ENCODE measurements around the gene PACRG. TPM values are rescaled to one million over a fixed set of nuclear protein-coding genes. Genes with fewer than 3 reads are reported as not detected.

The PACRG gene
- total RNA-seq, 4 donors from 2014 or later: 0.95 to 1.3 TPM; not detected in 2

DNA sequence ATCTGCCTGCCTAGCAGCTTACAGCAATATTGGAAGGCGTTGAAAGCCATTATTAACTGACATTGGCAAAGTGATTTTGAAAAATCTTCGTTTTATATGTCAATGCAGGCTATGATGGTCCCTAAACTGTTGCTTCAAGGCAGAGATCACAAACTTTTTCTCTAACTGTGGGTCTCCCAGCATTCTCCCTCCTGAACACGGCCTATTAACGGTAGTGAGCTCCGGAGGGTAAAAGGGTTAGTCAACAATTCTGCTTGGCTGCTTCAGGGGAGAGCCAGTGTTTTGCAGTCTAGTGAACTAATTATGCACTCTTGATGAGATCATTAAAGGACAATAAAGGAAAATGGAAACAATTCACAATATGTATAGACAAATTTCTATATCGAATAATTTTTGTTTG is 424.9 kb downstream of the PACRG start:
- TF ChIP-seq, protein P1, sequence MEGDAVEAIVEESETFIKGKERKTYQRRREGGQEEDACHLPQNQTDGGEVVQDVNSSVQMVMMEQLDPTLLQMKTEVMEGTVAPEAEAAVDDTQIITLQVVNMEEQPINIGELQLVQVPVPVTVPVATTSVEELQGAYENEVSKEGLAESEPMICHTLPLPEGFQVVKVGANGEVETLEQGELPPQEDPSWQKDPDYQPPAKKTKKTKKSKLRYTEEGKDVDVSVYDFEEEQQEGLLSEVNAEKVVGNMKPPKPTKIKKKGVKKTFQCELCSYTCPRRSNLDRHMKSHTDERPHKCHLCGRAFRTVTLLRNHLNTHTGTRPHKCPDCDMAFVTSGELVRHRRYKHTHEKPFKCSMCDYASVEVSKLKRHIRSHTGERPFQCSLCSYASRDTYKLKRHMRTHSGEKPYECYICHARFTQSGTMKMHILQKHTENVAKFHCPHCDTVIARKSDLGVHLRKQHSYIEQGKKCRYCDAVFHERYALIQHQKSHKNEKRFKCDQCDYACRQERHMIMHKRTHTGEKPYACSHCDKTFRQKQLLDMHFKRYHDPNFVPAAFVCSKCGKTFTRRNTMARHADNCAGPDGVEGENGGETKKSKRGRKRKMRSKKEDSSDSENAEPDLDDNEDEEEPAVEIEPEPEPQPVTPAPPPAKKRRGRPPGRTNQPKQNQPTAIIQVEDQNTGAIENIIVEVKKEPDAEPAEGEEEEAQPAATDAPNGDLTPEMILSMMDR (IDR thresholded peaks at IDR 0.05): no peak
- no peak for TF ChIP-seq POLR2A (IDR thresholded peaks at IDR 0.05)
- WGBS, 2 donors: 74 to 86% methylated on average over 6 of the region's 6 CpGs
- no peaks in the 10 kb centered on the region for H3K9me3 ChIP-seq
- H3K4me3 ChIP-seq: no peak overlapping the region
- H3K27ac ChIP-seq: no peak overlapping the region
- DNase-seq: no peak
- H3K4me1 ChIP-seq: no peaks in the 10 kb centered on the region
- intact Hi-C loops (cut with DNase I): no loop called here
- no peaks in the 10 kb centered on the region for H3K27me3 ChIP-seq
- H3K36me3 ChIP-seq: no peaks in the 10 kb centered on the region

DNA sequence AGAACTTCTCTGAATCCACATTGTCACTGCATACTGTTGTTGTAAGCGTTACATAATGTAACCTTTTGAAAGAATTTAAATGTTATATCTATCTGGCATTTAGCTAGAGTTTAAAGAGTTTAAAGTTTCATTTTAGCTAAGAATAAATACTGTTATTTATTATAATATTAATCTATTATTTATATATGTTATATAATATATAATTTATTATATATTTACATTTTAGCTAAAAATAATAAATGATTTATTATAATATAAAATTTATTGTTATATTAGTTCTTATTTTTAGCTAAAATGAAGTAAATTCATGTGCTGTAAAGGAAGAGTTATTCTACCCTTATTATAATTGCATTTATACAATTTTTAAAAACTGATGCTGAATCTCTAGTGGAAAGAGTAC is 431.3 kb downstream of the PACRG start:
- 81 to 89% methylated on average over 1 of the region's 1 CpG for WGBS, 2 donors

DNA sequence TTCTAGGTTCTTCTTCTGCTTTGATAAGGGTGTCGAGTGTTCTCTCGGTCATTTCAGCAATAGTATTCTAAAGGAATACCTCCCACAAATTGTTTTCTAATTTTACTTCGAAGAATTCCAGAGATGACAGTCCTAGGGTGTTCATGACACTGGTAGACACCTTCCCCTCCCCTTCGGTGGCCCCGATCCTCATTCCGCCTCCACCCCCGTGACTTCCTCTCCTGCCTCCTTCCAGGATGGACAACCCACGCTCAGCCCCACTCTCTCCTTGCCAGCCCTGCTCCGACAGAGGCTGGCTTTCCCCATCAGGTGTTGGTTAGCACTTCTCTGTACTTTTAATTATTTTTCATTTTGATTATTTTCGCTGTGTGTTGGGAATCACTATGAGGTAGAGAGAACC is 431.9 kb downstream of the PACRG start:
- Histone ChIP-seq H3K36me3 (no peaks in the 10 kb centered on the region), H3K4me3 (no peak overlapping the region), H3K9me3 (no peaks in the 10 kb centered on the region), H3K4me1 (no peaks in the 10 kb centered on the region), H3K27ac (no peak overlapping the region), H3K27me3 (no peaks in the 10 kb centered on the region)
- 78 to 82% methylated on average over 10 of the region's 10 CpGs for WGBS, 2 donors
- no peak for TF ChIP-seq POLR2A (IDR thresholded peaks at IDR 0.05)
- TF ChIP-seq, protein P1 (IDR thresholded peaks at IDR 0.05): no peak
- no peak for DNase-seq
- intact Hi-C loops (cut with DNase I): no loop called here

More for the DNA sequence above, 431.3 kb downstream of the PACRG start:
- no peaks in the 10 kb centered on the region for H3K27me3 ChIP-seq
- TF ChIP-seq POLR2A (IDR thresholded peaks at IDR 0.05): no peak
- TF ChIP-seq, protein P1 (IDR thresholded peaks at IDR 0.05): no peak
- no peaks in the 10 kb centered on the region for H3K36me3 ChIP-seq
- intact Hi-C loops (cut with DNase I): no loop called here
- no peak for DNase-seq
- H3K9me3 ChIP-seq: no peaks in the 10 kb centered on the region
- H3K27ac ChIP-seq: no peak overlapping the region
- no peak overlapping the region for H3K4me3 ChIP-seq
- H3K4me1 ChIP-seq: no peaks in the 10 kb centered on the region

DNA sequence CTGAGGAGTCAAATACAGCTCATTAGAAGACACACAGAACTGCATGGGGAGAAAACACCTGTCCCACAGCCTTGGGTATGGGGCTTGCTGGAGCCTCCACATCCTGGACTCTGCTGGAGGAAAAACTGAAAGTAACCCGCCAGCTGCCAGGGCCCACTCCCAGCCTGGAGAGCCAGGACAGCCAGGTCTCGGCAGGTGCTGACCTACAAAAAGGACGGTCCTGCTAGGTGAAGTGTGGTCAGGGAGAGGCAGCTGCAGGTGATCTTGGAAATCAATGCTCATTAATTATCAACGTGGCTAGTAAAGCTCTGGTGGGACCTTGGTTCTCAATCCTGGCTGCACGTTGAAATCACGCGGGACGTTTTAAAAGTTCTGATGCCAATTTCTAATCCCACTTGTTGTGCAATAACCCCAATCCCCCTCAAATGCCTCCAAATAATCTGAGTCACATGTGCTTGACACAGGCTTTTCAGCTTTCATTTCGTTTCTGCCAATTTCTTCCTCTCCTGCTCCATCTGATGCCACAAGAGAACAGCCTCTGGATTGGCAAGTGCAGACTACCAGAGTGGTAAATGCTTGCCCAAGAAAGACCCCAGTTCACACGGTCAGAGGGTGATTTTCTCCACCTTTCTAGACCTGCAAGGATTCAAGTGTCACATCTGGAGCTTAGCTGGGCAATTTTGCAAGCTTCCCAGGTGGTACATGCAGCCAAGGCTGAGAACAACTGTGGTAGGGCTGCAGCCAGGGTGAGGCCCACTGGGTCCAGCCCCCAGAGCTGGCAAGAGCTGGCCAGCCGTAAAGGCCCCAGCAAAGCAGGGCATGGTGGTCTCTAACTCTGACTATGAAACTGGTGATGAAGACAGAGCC is 434.5 kb downstream of the PACRG start:
- Histone ChIP-seq H3K4me3 (no peak overlapping the region), H3K27me3 (no peaks in the 10 kb centered on the region), H3K9me3 (no peaks in the 10 kb centered on the region), H3K27ac (no peak overlapping the region), H3K36me3 (no peaks in the 10 kb centered on the region), H3K4me1 (no peaks in the 10 kb centered on the region)
- TF ChIP-seq, protein P1 (IDR thresholded peaks at IDR 0.05): no peak
- TF ChIP-seq POLR2A (IDR thresholded peaks at IDR 0.05): no peak
- intact Hi-C loops (cut with DNase I): no loop called here
- 73 to 81% methylated on average over 10 to 11 of the region's 11 CpGs for WGBS, 2 donors
- DNase-seq: no peak

DNA sequence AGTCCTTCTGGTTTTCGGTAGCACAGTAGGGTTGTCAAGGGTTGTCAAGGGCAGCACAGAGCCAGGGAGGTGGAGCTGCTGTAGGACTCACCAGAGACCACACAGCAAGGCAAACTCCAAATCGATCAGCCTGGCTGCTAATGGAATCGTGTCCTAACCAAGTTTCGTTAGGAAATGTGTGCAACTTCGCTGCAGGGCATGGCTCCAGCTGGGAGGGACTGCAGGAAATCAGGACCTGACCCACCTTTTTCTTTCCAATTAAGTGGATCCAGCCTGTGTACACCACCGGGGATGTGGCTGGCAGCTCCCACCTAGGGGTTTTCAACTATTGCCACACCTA is 435.1 kb downstream of the PACRG start:
- H3K9me3 ChIP-seq: no peaks in the 10 kb centered on the region
- no peak overlapping the region for H3K27ac ChIP-seq
- TF ChIP-seq, protein P1 (IDR thresholded peaks at IDR 0.05): no peak
- TF ChIP-seq POLR2A (IDR thresholded peaks at IDR 0.05): no peak
- intact Hi-C loops (cut with DNase I): no loop called here
- no peak for DNase-seq
- H3K27me3 ChIP-seq: no peaks in the 10 kb centered on the region
- no peaks in the 10 kb centered on the region for H3K36me3 ChIP-seq
- WGBS, 2 donors: 20 to 69% methylated on average over 1 to 6 of the region's 6 CpGs
- H3K4me1 ChIP-seq: no peaks in the 10 kb centered on the region
- H3K4me3 ChIP-seq: no peak overlapping the region
